IPS-11a (cell line): Measurements from ENCODE around the gene SMOC2.
"Not testable (repeated sequence)": the region's sequence is repeated elsewhere in the genome, so short reads cannot be mapped to it uniquely, and the experiment has no call there.

ENCODE experiments used
- H3K4me3 ChIP-seq: one replicate; pipeline ENCODE4 v1.5.1; 2013; ENCODE audit warnings: low read depth, low read length, control low read depth

The SMOC2 gene

DNA sequence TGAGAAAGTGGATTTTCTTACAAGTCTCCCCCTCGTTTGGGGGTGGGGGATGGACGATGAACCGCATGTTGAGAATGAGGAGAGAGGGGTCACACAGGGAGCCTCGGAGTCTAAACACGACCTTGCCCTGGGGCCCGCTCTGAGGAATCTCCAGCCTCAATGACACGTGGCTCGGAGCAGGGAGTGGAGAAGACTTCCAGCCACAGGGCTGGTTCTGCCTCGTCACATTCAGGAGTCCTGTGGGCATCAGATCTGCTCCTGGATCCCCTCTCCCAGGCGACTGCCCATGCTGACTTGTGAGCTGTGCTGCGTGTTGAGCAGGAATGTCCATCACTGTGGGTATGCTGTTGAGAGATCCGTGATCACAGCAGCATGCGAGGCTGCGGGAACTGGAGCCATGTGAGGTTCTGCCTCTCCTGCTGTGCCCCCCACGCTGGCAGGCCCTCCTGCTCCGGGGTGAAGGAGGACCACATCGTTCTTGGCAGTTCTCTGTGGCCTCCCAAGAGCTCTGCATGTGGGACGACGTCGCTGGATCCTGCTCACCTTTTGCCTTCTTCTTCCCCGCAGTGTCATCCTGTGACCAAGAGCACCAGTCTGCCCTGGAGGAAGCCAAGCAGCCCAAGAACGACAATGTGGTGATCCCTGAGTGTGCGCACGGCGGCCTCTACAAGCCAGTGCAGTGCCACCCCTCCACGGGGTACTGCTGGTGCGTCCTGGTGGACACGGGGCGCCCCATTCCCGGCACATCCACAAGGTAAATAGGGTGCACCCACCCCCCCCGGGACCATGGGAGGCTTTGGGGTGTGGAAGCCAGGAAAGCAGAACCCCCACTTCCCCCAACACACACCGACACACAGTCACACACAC, 157.5 kb downstream of the SMOC2 start:
- H3K4me3 ChIP-seq, result no peak overlapping the region

DNA sequence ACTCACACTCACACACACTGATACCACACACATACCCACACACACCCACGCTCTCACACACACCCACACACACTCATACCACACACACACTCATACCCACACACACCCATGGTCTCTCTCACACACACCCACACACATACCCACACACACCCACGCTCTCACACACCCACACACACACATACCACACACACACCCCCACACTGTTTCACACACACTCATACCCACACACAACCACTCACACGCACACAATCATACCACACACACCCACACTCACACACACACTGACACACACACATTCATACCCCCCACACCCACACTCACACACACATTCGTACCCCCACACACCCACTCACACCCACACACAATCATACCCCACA, 158.1 kb downstream of the SMOC2 start:
- no peak overlapping the region for H3K4me3 ChIP-seq

DNA sequence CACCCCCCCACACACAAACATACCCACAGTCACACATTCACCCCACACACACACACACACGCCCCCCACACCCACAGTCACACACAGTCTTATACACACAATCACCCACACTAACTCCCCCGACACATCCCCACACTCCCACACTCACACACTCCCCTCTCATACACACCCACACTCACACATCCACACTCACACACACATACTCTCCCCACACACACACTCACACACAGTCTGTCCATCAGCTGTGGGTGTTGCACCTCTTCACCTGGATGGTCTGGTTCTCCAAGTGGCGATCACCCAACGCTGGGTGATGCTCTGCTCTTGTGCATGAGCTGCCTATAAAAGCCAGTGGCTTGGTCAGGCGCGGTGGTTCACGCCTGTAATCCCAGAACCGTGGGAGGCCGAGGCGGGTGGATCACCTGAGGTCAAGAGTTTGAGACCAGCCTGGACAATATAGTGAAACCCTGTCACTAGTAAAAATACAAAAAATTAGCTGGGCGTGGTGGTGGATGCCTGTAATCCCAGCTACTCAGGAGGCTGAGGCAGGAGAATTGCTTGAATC, 158.9 kb downstream of the SMOC2 start:
- no peak overlapping the region for H3K4me3 ChIP-seq

DNA sequence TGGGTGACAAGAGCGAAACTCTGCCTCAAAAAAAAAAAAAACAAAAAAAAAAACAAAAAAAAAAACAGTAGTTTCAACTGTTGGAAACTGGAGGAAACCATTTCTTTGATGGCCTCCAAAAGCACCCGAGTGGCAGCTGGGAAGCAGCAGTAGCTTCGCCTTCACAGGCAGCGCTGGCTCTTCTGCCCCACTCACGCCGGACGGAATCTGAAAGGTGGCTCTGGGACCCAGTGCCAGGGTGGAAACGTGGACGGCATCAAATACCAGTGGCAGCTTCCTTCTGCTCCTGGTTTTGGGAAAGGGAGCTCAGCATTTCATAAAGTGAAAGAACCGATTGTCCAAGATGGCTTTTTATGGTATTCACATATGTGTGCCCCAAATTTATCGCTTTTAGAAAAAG, 159.4 kb downstream of the SMOC2 start:
- no peak overlapping the region for H3K4me3 ChIP-seq

DNA sequence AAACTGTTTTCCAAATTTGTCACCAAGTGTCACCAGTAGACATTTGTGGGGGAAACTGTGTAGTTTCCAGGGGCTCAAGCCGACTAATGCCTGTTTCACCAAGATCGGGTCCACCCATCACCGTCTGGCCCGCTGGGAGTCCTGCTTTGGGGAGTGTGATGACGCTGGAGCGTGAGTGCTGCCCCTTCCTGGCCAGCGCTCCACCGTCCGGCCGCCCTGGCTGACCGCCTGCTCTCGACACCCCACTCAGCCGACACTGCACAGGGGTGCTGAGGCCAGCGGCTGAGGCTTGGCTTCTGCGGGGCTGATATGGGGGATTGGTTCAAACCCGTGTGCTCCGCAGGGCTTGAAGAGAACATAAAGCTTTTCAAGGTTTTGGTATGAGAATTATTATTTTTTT, 160.1 kb downstream of the SMOC2 start:
- no peak overlapping the region for H3K4me3 ChIP-seq

DNA sequence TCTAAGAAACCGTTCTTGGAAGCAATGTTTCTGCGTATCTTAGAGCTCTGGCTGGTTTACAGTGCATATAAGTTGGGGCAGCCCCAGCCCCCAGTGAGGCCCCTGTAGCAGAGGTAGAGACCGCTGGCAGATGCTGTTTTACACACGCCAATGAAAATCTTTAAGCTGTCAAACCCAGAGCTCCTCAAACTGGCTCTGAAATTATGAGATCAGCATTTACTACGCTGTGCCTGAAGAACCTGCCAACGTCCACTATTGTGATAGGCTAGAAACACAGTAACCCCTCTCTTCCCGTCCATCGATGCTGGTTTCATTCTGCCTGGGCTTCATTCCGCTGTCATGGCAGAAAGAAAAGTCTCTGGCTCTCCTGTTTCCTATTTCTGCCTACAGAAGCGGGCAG, 160.6 kb downstream of the SMOC2 start:
- no peak overlapping the region for H3K4me3 ChIP-seq

DNA sequence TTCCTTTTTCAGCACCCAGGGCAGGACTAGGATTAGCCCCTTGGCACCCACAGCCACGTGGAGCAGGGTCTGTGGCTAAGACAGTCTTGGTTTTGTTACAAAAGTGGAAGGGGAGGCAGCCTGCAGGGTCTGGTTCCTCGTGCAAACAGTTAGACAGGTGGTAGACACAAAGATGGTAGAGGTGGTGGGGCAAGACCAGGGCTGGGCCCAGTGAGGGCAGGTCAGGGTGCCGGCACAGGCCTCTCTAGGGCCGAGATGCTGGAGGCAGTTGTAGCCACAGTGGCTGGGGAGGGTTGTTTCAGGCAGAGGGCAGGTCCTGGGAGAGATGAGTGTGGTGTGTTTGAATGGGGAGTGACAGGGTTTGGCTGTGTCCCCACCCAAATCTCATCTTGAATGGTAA, 161.6 kb downstream of the SMOC2 start:
- H3K4me3 ChIP-seq, result no peak overlapping the region

DNA sequence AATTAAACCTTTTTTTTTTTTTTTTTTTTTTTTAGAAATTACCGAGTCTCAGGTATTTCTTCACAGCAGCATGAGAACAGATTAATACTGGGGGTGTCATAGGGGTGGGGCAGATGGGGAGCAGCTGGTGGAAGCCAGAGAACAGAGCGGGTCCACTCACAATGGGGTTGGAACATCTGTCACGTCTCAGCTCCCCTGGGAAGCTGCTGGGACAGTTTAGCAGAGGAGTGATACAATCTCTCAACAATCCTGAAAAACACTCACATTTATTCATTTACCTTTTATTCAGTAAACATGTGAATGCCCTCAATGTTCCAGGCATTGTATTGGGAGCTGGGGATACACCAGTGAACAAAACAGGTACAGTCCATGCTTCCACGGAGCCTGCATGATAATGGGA, 162.2 kb downstream of the SMOC2 start:
- no peak overlapping the region for H3K4me3 ChIP-seq

DNA sequence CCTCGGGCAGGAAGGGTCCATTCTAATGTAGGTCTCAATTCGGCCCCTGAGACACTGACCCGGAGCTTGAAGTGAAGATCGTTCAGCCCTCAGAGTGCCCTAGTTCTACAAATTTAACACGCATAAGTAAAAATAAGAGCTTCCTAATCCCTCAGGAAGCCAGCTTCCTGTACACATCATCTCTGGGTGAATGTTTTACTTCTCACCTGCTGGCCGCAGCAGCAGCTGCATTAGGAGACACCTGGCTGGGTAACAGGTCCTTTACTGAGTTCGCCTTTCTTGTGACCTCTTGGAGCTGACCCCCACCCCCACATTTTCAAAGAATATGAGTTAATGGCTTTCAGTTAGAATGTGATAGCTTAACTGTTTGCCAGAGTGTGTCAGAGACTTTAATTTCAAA, 165.0 kb downstream of the SMOC2 start:
- H3K4me3 ChIP-seq, result no peak overlapping the region

DNA sequence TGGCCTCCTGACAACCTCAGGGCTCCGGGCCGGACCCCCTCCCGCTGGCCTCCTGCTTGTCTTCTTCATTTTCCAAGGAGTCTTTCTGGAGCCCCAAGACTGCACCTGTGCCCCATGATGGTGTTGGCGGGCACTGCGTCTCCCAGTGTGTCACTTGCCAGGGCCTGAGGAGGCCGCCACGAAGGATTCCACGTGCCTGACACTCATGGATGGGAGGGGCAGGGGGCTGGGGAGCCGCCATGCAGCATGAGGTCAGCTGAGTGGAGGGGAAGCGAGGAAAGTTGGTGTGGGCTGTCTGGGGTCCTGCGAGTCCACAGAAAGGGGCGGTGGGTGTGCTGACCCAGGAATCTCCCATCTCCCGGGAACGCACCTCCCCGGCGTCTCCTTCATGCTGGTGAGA, 165.7 kb downstream of the SMOC2 start:
- H3K4me3 ChIP-seq, result no peak overlapping the region

DNA sequence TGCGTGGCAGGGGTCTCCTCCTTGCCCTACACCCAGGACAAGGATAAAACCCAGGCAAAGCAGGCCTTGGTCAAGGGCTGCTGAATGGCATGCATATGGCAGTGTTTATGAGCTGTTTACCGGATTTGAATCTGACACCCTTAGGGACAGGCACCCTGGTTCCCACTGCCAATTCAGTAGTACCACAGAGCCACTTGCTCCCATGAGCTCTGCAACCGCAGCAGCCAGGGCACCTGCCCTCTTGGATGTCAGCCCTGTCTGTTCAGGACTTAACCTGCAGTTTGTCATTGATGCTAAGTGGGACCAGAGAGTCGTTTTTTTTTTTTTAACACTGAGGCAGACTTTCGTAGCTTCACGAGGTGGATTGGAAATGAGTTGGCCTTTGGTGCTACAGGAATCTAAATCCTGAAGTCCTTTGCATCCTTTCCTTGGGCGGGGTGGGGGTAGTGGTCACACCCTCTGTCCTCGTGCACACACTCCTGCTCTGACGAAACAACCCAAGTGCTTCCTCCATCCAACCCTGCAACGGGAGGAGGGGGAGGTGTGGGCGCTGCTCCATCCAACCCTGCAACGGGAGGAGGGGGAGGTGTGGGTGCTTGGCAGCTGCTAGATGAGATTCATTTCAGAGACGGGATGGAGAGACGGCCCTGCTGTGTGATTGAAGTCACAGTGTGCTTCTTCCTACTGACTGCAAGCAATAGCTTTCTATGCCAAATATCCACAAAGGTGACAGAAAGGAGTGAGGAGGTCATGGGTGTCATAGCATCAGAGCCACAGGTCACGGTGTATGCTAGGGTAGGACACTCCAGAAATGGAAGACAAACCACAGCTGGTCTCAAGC, 166.5 kb downstream of the SMOC2 start:
- H3K4me3 ChIP-seq, result no peak overlapping the region

DNA sequence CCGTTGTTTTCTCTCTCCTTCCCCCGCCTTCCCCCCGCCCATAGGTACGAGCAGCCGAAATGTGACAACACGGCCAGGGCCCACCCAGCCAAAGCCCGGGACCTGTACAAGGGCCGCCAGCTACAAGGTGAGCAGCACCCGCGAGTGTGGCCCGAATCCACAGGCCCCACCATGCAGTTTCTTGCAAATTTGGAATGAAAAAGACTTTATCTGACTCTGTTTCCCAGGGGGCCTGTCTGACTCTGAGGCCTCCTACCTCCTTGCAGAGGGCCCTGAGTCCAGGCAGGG, 167.1 kb downstream of the SMOC2 start:
- no peak overlapping the region for H3K4me3 ChIP-seq

DNA sequence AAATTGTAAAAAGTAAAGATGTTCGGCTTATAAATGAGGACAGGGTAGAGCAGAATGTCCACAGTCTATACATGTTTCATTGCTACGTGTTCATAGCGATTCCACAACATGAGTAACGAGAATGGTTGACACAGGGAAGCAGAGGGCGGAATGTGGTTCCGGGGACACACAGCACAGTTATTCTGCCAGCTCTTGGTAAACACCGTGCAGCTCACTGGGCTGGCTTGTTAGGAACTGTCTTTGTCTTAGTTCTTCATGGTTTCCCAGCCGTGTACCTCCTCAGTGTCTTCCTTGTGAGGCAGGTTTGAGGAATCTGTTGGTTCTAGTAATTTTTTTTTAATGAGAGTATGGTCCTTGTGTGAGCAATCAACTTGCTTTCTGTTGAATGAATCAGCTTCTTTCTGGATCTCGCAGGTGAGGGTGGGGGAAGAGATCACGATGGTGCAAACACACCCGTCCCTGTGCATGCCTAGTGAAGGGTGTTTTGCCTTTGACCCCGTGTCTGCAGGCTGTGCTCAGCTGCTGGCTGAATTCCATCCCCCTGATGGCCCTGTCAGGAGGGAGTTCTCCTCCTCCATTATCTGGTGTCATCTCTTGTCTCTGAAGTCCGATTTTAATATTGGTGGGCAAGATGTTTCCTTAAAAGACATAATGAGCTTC, 168.2 kb downstream of the SMOC2 start:
- H3K4me3 ChIP-seq, result no peak overlapping the region

DNA sequence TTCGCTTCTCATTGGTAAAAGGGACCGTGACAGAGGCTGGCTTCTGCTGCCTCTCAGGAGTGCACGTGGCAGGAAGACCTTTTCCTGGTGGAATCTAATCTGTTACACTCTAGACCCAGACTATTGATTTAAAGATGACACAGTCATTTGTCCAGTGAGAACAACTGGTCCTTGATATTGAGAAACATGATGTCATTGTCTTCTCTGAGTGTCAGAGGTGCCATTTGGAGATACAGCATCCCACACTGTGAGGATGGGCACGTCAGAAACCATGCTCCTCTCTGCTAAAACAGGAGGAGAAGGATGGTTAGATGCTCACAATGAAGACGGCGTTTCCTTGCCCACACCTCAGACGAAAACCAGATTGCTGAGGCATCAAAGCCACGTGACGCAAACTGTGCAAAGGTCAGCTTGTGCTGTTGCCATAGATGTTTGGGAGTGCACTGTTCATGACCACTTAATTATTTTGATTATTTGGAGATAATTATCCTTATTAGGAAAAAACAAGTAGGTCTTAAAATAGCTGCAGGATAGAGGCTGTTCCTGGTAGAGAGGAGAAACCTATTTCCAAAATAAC, 169.0 kb downstream of the SMOC2 start:
- H3K4me3 ChIP-seq, result no peak overlapping the region

DNA sequence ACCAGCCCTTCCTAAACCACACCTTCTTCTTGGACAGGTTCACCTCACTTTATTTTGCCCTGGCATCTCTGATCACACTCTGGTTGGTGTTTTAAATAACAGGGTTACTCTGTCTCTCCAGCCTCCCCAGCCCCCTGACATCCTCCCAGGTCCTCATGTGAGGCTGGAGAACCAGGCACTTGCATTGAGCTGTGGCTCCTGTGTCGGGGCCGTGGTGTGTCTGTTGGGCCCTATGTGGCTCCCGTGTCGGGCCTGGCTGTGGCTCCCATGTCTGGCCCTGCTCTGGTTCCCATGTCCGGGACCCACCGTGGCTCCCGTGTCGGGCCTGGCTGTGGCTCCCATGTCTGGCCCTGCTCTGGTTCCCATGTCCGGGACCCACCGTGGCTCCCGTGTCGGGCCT, 170.0 kb downstream of the SMOC2 start:
- not testable (repeated sequence) for H3K4me3 ChIP-seq

DNA sequence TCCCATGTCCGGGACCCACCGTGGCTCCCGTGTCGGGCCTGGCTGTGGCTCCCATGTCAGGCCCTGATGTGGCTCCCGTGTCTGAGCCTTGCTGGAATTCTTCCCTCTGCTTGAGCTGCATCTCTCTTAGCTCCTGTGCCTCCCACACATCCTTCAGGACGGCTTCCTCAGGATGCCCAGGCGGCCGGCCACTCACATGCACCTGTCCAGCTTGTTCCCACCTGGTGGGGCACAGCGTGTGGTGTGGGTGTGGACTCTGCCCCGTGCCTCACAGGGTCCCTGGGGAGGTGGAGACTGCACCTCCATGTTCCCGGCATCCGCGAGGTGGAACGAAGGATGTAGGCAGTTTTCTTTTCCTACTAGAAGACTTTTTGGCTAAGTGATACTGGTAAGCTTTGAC, 170.7 kb downstream of the SMOC2 start:
- no peak overlapping the region for H3K4me3 ChIP-seq

DNA sequence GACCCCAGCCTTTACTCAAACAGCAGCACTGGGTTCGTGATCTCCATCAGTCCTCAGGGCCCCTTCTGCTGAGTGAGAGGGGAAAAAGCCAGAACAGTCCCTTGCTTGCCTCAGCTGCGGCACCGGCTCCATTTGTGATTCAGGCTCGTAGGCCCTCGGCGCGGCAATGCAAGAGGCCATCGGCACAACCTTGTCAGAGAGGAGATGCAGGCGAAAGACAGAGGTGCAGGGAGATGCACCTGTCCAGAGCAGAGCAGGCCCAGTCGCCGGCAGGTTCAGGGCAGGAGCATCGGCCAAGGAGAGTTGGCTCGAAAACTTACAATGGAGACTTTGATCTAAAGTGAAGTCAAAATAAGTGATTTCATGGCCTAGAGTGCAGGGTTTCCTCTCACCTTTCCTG, 171.6 kb downstream of the SMOC2 start:
- no peak overlapping the region for H3K4me3 ChIP-seq

DNA sequence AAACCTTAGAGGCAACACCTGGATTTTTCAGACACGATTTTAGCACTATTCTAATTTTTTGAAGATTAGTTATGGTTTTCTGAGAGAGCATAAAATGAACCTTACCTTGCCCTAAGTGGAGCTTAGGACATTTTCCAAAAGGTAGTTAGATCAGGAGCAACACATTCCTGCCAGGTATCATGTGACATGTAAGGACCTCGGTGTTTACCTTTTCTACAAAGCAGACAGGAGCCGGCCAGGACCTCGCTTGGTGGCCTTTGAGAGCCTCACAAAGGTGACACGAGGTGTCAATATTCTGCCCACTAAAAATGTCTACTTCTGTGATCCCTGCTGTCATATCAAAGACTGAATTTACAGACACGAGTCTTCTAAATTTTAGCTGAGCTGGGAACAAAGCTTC, 174.9 kb downstream of the SMOC2 start:
- H3K4me3 ChIP-seq, result no peak overlapping the region

DNA sequence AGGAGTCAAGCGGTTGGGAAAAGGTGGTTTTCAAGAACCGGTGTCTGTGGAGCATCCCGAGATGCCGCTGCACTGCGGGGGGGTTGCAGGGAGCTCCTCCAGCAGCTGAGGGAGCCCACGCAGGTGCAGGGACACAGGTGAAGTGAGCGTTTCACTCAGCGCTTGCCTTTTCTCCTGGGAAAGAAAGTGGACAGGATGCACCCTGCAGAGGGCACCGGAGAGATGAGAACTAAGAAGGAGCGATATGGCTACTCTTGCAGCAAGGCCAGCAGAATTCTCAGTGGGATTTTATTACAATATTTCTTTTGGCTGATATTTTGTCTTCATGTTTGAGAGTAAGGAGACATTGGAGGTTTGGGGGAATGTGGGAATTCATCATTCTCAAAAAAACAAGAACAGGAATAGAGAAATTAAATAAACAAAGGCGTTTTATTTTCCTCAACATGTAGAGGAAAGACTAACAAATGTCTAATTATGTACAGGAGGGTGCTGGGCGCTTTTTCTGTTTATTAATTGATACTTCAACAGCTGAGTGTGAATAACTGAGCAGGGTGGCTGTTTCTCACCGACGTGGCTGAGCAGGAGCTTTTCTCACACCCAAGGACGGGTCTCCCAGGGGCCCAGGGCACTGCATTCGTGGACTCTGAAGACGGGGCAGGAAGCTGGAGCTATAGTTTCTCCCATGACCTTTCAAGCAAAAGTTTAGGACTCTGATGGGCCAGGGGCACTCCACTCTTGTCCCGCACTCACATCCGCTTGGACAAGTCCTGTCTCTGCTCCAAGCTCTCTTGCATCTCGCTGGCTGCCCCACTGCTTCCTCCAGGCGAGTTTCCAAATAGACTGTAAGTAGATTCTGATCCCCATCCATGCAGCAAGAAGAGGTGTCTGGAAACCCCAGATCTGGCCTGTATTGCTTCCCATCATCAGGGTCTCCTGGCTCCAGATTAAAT, 176.1 kb downstream of the SMOC2 start:
- H3K4me3 ChIP-seq, result no peak overlapping the region
